GM21723 (cell line): ENCODE data around the gene NUMB.

Experiments
- ATAC-seq: cut with Tn5 transposase; IDR thresholded peaks from one replicate; pipeline ENCODE4 v1.9.1; 2021; ENCODE audit warnings: mild to moderate bottlenecking, moderate library complexity; ENCODE audit not compliant: unreplicated experiment

Gene NUMB

DNA sequence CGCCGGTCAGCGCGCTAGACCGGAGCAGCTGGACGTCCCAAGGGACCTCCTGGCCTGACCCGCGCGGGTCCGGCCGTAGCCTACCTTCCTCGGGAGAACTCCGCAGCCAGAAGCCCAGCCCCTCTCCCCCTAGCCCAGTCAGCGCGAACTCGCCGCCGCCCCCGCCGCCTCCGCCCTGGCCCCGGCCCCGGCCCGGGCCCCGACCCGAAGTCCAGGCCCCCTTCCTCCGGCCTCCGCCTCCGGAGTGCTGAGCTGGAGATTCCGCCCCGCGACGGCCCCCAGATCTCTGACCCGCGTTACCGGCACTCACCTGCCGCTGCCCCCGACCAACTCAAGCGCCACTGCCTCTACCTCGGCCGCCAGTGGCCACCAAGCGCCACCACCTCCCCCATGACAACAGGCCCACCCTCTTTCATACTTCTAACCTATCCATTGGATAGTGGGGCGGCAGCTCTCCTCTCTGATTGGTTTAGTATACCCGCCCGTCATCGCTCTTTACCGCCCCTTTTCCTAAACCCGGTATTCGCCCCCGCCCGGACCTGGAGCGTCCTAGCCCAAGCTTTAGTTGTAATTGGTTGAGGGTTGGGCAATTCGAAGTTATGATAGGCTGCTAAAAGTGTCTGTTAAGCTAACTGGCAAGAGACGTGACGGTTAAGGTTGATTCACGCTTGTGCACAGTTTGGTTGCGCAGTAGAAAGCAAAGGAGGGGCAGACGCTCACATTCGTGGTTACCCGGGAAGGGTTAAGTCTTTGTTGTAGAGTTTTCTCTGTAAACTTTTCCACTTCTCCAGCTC is at the start of gene NUMB:
NUMB (minus strand) TSS at position 364 of the 794 bp plus-strand sequence. CDS start 102,795 bp downstream, outside the sequence.
- peak; percentile 94 for ATAC-seq

DNA sequence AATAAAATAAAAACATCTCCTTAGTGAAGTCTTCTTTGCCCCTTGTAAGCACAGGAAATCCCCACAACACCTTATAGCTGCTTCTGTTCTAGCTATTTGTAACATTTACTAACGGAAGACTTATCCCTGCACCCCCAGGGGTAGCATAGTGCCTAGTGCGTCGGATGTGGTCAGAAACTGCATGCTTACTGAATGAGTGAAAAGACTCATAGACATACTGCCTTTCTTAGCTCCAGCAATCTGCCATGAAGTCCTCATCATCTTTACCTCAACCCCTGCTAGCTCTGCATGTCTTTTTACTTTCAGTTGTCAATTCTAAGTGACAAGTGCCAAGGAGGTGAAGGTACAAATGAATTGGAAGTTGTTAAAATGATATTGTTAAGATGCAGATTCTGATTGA is 45.3 kb upstream of the NUMB start:
- no peak for ATAC-seq

DNA sequence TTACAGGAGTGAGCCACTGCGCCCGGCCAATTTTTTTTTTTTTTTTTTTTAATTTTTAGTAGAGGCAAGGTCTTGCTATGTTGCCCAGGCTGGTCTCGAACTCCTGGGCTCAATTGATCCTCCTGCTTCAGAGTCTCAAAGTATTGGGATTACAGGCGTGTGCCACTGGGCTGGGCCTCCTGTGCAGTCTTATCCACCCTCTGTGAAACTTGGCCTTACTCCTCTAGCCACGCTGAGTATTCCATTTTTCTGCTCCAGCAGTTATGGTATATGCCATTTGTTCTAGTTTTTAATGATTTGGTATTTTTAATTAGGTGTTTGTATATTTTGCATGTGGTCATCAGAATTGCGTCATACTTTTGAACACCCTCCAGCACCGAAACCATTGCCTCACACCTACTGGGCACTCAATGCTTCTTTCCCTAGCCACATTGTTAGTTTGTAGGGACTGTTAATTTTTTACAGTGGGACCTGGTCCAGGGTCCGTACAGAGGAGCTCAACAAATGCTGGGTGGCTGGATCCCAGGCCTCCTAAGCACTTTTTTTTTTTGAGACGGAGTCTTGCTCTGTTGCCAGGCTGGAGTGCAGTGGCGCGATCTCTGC is 43.8 kb upstream of the NUMB start:
- ATAC-seq: no peak

DNA sequence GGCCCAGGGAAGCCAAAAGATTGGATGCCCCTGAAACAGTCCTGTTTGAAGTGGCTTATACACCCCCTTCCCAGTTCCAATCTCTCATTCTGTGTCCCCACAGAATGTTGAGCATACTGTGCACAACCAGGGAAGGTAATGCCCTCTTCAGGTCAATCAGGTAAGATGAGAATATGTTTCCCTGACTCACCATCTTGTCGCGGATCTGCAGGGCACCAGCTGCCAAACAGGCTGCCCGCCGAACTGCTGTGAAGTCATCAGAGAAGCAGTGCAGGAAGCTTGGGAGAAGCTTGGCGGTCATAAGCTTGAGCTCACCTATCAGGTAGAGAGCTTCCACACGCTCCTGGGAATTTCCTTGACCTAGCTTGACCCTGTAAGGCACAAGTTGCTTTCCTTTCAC is 42.0 kb upstream of the NUMB start:
- ATAC-seq: no peak

DNA sequence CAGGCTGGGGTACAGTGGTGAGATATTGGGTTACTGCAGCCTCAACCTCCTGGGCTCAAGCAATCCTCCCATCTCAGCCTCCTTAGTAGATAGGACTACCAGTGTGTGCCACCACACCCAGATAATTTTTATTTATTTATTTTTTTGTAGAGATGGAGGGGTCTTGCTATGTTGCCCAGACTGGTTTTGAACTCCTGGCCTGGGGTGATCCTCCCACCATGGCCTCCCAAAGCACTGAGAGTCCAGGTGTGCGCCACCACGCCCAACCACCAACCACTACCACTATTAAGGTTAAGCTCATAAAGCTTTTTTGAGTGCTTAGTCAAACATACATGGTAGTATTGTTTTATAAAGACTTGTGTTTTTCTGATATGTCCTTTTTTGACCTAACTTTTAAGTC is 36.2 kb upstream of the NUMB start:
- ATAC-seq: no peak

DNA sequence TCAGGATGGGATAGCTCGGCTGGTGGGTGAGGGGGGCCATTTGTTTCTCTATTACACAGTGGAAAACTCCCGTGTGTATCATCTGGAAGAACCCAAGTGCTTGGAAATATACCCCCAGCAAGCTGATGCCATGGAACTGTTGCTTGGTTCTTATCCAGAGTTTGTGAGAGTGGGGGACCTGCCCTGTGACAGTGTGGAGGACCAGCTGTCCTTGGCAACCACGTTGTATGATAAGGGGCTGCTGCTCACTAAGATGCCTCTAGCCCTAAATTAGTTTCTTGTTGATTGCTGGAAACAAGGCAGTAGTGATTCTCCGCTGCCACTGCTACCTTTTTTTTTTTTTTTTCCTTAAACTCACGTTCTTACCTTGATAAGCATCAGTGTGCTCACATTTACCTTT is 34.3 kb upstream of the NUMB start:
- ATAC-seq: no peak

DNA sequence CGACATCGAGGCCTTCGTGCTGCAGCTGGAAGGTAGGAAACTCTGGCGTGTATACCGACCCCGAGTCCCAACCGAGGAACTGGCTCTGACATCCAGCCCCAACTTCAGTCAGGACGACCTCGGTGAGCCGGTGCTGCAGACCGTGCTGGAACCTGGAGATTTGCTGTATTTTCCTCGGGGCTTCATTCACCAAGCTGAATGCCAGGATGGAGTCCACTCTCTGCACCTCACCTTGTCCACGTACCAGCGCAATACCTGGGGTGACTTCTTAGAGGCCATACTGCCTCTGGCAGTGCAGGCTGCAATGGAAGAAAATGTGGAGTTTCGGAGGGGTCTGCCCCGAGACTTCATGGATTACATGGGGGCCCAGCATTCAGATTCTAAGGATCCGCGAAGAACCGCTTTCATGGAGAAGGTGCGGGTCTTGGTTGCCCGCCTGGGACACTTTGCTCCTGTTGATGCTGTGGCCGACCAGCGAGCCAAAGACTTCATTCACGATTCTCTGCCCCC is 33.8 kb upstream of the NUMB start:
- ATAC-seq: no peak

DNA sequence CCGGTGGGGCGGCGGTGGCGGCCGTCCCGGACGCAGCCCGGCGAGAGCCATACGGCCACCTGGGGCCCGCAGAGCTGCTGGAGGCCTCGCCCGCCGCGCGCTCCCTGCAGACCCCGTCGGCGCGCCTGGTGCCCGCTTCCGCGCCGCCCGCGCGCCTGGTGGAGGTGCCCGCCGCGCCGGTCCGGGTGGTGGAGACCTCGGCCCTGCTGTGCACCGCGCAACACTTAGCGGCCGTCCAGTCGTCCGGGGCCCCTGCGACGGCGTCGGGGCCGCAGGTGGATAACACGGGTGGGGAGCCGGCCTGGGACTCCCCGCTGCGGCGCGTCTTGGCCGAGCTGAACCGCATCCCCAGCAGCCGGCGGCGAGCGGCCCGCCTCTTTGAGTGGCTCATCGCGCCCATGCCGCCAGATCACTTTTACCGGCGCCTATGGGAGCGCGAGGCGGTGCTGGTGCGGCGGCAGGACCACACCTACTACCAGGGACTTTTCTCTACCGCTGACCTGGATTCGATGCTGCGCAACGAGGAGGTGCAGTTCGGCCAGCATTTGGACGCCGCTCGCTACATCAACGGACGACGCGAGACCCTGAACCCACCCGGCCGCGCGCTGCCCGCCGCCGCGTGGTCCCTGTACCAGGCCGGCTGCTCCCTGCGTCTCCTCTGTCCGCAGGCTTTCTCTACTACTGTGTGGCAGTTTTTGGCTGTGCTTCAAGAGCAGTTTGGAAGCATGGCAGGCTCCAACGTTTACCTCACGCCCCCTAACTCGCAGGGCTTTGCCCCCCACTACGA is 33.1 kb upstream of the NUMB start:
- peak; percentile 55 for ATAC-seq

DNA sequence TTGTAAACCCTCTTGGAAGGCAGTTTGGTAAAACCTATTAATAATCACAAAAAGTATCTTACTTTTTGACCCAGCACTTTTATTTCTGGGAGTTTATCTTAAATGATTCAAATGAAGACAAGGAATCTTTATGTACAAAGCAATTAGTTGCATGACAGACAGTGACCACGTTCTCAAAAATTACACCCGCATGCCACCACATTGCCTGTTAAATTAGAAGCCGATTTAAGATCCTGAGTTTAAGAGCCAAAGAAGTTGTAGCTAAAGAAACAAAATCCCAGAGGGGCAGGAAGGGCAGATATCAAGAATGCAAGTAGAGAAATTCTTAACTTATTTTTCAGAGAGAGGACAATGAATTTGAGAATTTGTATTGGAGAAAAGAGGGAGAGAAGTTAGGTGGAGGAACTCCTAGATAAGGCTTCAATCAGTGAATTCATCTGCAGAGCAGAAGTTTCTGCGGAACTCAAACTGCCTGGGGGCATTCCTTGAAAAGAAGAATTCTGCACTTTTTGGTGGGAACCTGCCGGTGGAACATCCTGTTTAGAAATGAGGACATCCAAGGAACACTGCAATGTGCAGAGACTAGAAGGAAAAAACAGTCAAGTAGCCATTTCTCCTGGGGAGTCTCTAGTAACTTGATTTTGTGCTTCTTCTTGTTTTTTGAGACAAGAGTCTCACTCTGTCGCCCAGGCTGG is 31.3 kb upstream of the NUMB start:
- ATAC-seq: no peak

DNA sequence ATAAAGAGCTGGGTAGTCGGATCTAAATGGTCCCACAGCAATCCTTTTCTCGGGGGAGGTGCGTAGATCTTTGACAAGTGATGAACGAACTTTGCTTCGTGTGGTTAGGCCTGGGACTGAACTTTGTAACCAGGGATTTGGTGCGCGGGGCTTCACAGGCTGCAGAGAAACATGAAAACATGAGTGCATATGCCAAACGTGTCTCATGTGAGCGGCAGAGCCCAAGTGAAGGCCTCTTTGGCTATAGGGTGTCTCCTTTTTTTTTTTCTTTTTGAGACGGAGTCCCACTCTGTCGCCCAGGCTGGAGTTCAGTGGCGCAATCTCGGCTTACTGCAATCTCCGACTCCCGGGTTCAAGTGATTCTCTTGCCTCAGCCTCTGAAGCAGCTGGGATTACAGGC is 20.3 kb upstream of the NUMB start:
- ATAC-seq: no peak

DNA sequence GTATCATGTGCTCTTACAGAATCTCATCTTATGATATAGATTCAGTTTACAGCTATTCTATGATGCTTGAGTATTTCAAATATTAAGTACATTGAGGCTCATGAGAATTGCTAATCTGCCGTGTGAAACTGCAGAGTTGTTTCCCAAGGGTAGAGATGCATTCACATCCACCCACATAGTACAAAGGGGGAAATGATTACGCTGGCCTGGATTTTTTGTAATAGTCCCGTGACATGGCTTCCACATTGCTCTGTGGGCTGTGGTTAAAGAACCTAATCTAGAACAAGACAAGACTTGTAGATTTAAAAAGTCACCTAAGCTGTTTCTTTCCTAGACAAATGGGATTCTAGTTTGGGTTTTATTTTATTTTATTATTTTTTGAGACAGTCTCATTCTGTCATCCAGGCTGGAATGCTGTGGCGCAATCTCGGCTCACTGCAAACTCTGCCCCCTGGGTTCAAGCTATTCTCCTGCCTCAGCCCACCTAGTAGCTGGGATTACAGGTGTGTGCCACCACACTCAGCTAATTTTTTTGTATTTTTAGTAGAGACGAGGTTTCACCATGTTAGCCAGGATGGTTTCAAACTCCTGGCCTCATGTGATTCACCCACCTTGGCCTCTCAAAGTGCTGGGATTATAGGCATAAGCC is 19.4 kb upstream of the NUMB start:
- ATAC-seq: peak; percentile 60

DNA sequence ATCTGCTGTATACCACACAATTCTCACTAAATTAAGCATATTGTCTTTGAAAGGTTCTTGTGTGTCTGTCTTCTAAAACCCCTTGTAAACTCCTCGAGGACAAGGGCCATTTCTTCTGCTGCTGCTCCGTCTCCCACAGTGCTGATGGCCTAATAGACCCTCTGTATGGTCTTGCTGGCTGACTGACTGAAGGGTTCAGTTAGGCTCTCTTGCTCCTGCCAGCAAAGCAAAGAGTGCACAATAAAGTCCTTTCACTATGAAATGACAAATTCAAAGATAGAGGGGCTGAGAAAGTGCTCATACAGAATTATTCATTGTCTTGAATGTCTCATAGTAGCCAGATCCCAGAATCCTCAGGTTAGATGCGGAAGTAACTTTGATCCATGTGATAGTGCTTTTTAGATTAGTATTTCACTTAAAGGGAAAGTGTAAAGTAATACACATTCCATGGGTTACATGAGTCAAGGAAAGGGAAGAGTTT is 18.1 kb upstream of the NUMB start:
- ATAC-seq: no peak

DNA sequence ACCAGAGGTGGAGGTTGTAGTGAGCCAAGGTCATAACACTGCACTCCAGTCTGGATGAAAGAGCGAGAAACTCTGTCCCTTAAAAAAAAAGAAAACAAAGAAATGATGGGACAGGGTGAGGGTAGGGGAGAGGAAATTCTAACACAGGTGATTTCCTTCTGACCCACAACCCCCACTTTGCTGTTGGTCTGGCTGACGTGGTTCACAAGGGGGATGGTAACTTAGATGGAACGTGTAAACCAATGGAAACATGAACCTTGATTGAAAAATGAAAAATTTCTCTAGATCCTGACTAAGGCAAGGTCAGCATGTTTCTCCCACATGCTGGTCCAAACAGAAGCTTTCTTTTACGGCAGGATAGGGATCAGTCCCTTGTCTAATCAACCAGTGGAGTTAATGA is 16.6 kb upstream of the NUMB start:
- ATAC-seq: no peak

DNA sequence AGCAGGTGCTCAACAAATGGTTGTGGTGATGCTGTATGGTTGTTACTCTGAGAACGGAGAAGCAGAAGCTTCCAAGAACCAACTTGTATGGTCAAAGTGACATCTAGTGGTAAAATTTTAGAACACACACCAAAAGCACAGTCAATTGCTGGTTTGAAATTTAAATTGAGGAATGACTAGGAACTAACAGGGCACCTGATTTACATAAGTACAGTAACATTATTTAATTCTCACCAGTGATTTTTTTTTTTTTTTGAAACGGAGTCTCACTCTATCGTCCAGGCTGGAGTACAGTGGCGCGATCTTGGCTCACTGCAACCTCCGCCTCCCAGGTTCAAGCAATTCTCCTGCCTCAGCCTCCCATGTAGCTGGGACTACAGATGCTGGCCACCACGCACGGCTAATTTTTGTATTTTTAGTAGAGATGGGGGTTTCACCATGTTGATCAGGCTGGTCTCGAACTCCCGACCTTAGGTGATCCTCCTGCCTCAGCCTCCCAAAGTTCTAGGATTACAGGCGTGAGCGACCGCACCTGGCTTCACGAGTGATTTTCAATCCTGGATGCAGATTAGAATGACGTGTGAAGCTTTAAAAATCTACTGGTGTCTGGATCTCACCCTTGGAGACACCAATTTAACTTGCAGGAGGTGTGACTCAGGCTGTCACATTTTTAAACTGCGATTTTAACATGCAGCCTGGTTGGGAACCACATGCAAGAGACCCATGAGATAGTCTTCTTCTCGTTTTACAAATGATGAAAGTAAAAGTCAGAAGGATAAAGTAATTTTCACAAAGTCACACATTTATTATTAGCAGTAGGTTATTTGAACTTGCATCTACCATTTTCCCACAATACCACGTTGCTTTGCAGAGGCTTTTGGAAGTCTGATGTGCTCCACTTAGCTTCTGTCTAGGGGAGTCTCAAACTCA is 14.1 kb upstream of the NUMB start:
- peak; percentile 54 for ATAC-seq

DNA sequence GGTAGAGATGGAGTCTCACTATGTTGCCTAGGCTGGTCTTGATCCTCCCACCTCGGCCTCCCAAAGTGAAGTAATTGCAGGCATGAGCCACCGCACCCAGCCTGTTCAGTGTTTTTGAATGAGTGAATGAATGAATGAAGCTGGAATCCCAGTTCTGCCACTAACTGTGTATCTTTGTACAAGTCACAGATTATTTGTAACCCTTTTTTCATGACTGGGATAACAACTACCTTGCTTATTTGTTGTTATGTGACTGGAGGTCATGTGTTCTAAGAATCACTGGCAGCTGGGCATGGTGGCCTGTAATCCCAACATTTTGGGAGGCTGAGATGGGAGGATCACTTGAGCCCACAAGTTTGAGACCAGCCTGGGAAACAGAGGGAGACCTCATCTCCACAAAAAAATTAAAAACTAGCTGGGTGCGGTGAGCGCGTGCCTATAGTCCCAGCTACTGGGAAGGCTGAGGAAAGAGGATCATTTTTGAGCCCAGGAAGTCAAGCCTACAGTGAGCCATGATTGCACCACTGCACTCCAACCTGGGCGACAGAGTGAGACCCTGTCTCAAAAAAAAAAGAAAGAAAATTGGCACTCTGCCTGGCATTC is 13.3 kb upstream of the NUMB start:
- ATAC-seq: no peak

DNA sequence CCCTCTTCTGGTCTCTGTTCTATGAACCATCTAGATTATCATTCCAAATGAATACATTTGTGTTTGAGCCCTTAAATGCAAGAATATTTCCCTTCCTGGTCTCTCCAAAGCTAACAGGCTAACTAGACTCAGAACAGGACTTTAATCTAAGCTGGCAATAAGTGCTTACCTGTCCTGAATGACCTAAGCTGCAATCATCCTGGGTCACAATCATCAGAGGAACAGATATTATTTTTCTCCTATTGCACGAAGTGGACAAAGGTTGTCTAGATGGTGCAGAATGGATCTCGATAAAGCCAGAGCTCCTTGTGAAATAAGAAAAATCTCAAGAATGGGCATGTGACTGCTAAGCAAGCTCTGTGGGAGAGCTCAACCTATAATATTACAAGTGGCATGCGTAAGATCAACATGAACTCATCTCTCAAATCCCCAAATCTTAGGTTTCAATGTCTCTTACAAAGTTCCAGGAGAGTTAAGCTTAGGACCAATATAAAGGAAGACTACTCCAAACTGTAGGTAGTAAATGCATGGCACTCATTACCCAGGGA is 10.6 kb upstream of the NUMB start:
- no peak for ATAC-seq

DNA sequence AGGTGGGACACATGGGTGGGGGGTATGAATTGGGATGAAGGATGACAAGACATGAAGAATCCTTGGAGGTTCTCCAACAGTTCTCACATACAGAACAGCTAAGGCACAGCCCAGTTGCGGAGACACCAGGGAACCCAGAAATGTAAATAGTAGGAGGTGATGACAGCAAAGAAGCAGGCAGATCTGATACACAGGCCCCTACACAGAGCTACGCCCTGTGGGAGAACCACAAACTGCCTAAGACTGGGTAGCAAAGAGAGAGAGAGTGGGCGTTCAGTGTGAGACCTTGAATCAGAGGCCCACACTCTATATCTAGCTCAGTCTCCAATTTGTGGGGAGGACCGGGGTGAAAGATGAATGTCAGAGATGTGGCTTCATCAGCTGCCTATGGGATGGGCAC is 9.5 kb upstream of the NUMB start:
- no peak for ATAC-seq

DNA sequence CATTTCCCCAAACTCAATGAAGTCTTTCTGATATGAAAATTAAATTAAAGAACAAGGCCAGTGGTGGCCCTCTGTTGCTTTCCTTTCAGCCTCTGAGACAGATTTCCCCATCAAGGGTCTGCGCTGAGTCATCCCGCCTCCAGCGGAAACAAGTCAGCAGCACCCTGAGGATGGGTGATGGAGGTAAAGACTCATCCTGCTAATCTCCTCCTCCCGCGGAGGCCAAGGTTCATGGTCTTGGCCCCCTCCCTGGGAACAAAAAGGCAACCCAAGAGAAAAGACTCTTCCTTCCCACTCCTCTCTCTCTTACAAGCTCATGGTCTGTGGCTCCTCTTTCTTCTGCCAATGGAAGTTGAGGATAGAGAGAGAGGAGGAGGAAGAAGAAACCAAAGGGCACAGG is 9.0 kb upstream of the NUMB start:
- ATAC-seq: no peak

DNA sequence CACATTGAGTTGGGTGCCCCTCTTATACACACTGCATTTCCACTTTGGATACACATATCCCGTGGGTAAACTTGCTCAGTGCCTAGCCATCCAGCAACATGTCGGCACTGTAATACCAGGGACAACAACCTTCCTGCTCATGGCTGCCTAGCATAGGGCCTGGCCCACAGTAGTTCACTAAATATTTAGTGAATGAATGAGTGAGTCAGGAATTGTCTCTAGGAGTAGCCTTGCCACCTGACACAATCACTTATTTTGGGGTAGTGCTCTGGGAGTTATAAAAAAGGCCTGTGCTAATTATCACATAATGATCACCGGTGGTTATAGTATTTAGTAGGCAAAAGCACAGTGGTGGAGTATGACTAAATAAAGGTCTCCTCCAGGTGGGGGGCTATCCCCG is 8.5 kb upstream of the NUMB start:
- ATAC-seq: no peak
